Measurements from ENCODE around the gene MYH13. TPM values are rescaled to one million over a fixed set of nuclear protein-coding genes. Genes with fewer than 3 reads are reported as not detected.

Gene MYH13
- polyA plus RNA-seq, 1 of the 3 experiments (the other 2 are of a cell fraction), result not detected

GRCh38 chr17:10305398-10305797 is 67.4 kb downstream of the MYH13 start:
- POLR2A ChIA-PET, result no interaction called here
- Histone ChIP-seq H3K4me2 (no peak overlapping the region), H2AFZ (ENCODE audit: low read depth) (no peak overlapping the region), H3K27ac (ENCODE audit: low read depth in 2 of 2, low read length in 1 of 2) (no peak overlapping the region), H3K27me3 (ENCODE audit: insufficient read depth) (no peaks in the 10 kb centered on the region; the same call in 1 of the 2 replicates), H3K9me2 (no peaks in the 10 kb centered on the region), H3K9ac (no peak overlapping the region), H3K4me3 (ENCODE audit: low read depth in 2 of 2, low read length in 1 of 2) (no peak overlapping the region), H3K4me1 (ENCODE audit: control insufficient read depth in 1 of 2, insufficient read depth in 2 of 2, low read depth in 1 of 2, low read length in 1 of 2) (no peaks in the 10 kb centered on the region), H3K9me3 (no peaks in the 10 kb centered on the region), H3K79me2 (ENCODE audit: insufficient read depth) (no peaks in the 10 kb centered on the region), H3K36me3 (replicated peaks in 1 of 2; ENCODE audit: control insufficient read depth in 1 of 2, insufficient read depth in 2 of 2, low read length in 1 of 2) (peaks cover 0 to 4% of the 10 kb centered on the region in 2 experiments), H4K20me1 (ENCODE audit: insufficient read depth) (no peaks in the 10 kb centered on the region), H3F3A (replicated peaks; ENCODE audit: insufficient read depth) (no peaks in the 10 kb centered on the region)
- 15% methylated on average over 3 of the region's 3 CpGs for WGBS (ENCODE audit: low lambda C conversion rate)
- CTCF ChIA-PET, result no interaction called here
- DNase-seq, result no peak
- TF ChIP-seq EZH2phosphoT487 (IDR thresholded peaks at IDR 0.05; ENCODE audit: borderline replicate concordance, low read depth) (no peak), RAD21 (IDR thresholded peaks at IDR 0.05; ENCODE audit: low read length) (no peak), JUND (IDR thresholded peaks at IDR 0.05) (no peak), YY1 (IDR thresholded peaks at IDR 0.05; ENCODE audit: low read depth) (no peak), PBX3 (IDR thresholded peaks at IDR 0.05) (no peak), FOSL2 (IDR thresholded peaks at IDR 0.05; ENCODE audit: borderline replicate concordance, low read depth) (no peak), TEAD4 (IDR thresholded peaks at IDR 0.05; ENCODE audit: borderline replicate concordance, insufficient read depth) (no peak), GABPA (IDR thresholded peaks at IDR 0.05; ENCODE audit: low read depth) (no peak), FOXM1 (IDR thresholded peaks at IDR 0.05; ENCODE audit: low read depth) (no peak), NRF1 (IDR thresholded peaks at IDR 0.05; ENCODE audit: low read depth, low read length) (no peak), SMC3 (IDR thresholded peaks at IDR 0.05; ENCODE audit: low read depth, low read length) (no peak), RCOR1 (IDR thresholded peaks at IDR 0.05; ENCODE audit: low read length) (no peak), MAX (IDR thresholded peaks at IDR 0.05; ENCODE audit: low read depth) (no peak)

GRCh38 chr17:10304758-10305300 is 68.0 kb downstream of the MYH13 start:
- Histone ChIP-seq H3K79me2 (ENCODE audit: insufficient read depth) (no peaks in the 10 kb centered on the region), H3K27ac (ENCODE audit: low read depth in 2 of 2, low read length in 1 of 2) (no peak overlapping the region), H3K4me1 (ENCODE audit: control insufficient read depth in 1 of 2, insufficient read depth in 2 of 2, low read depth in 1 of 2, low read length in 1 of 2) (no peaks in the 10 kb centered on the region), H4K20me1 (ENCODE audit: insufficient read depth) (no peaks in the 10 kb centered on the region), H3K36me3 (replicated peaks in 1 of 2; ENCODE audit: control insufficient read depth in 1 of 2, insufficient read depth in 2 of 2, low read length in 1 of 2) (peaks cover 0 to 4% of the 10 kb centered on the region in 2 experiments), H3K9me3 (no peaks in the 10 kb centered on the region), H3K9ac (no peak overlapping the region), H3K9me2 (no peaks in the 10 kb centered on the region), H3F3A (replicated peaks; ENCODE audit: insufficient read depth) (no peaks in the 10 kb centered on the region), H2AFZ (ENCODE audit: low read depth) (no peak overlapping the region), H3K27me3 (ENCODE audit: insufficient read depth) (no peaks in the 10 kb centered on the region), H3K4me2 (no peak overlapping the region), H3K4me3 (ENCODE audit: low read depth in 2 of 2, low read length in 1 of 2) (no peak overlapping the region)
- TF ChIP-seq CHD2 (IDR thresholded peaks at IDR 0.05; ENCODE audit: low read length, partially characterized antibody) (no peak), TCF12 (IDR thresholded peaks at IDR 0.05) (no peak), RXRA (IDR thresholded peaks at IDR 0.05; ENCODE audit: borderline replicate concordance, low read depth) (no peak), ZBTB33 (IDR thresholded peaks at IDR 0.05; ENCODE audit: borderline replicate concordance, low read depth) (no peak), TAF1 (IDR thresholded peaks at IDR 0.05; ENCODE audit: borderline replicate concordance, low read depth, low read length) (no peak), GABPA (IDR thresholded peaks at IDR 0.05; ENCODE audit: low read depth) (no peak), CTCF (IDR thresholded peaks at IDR 0.05) (no peak), EZH2phosphoT487 (IDR thresholded peaks at IDR 0.05; ENCODE audit: borderline replicate concordance, low read depth) (no peak)
- no peak for DNase-seq
- ChIA-PET CTCF (no interaction called here), POLR2A (no interaction called here)
- WGBS (ENCODE audit: low lambda C conversion rate), result 25% methylated on average over 4 of the region's 4 CpGs

Data from SK-N-SH (cell line).